ENCODE data around the gene DNAJC5G.

DNA sequence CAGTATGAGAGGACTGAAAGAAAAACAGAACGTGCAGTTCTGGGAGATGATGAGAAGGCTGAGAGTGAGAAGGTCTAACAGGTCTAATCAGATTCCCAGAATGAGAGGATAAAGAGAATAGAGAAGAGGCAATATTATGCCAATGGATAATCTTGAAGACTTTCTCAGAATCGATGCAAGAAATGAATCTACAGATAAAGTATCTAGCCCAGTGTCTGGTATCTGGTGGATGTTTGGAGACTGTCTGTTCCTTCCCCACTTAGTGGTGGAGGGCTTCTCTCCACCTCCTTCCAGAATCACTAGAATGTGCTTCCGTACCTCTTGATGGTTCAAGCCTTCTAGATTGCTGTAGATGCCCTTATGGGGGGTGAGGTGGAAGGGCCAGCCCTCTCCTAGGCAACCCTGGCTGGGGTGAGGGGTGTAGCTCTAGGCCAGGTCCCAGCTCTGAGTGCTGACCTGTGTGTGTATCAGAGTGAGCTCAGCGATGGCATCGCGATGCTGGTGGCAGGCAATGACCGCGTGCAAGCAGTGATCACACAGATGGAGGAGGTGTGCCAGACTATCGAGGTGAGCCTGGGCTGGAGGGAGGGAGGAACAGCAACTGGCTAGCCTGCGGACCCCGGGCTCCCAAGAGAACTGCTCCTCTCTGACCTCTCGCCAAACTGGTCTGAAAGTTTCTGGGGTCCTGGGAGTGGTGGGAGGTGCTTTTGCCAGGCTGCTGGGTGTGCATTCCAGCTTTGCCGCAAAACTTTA is 29.4 kb downstream of the DNAJC5G start:
- TF ChIP-seq POLR2AphosphoS5 (IDR thresholded peaks at IDR 0.05), result no peak
- TF ChIP-seq, protein P1, sequence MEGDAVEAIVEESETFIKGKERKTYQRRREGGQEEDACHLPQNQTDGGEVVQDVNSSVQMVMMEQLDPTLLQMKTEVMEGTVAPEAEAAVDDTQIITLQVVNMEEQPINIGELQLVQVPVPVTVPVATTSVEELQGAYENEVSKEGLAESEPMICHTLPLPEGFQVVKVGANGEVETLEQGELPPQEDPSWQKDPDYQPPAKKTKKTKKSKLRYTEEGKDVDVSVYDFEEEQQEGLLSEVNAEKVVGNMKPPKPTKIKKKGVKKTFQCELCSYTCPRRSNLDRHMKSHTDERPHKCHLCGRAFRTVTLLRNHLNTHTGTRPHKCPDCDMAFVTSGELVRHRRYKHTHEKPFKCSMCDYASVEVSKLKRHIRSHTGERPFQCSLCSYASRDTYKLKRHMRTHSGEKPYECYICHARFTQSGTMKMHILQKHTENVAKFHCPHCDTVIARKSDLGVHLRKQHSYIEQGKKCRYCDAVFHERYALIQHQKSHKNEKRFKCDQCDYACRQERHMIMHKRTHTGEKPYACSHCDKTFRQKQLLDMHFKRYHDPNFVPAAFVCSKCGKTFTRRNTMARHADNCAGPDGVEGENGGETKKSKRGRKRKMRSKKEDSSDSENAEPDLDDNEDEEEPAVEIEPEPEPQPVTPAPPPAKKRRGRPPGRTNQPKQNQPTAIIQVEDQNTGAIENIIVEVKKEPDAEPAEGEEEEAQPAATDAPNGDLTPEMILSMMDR (IDR thresholded peaks at IDR 0.05), result no peak
- no peak for TF ChIP-seq POLR2A (IDR thresholded peaks at IDR 0.05)
- TF ChIP-seq EP300 (IDR thresholded peaks at IDR 0.05; ENCODE audit: low read depth), result no peak
